Testis (tissue), 3 donors: ENCODE measurements around the gene TMEM178B. TPM values are rescaled to one million over a fixed set of nuclear protein-coding genes. Genes with fewer than 3 reads are reported as not detected.
"Not testable (repeated sequence)": the region's sequence is repeated elsewhere in the genome, so short reads cannot be mapped to it uniquely, and the experiment has no call there.

Source experiments
- DNase-seq: peaks from one replicate; pipeline ENCODE4 v3.0.0-alpha.2; 2019
- H3K27ac ChIP-seq, 2 donors: fragments of 200-600 bp; sonication (generic); one replicate each; pipeline ENCODE4 v1.5.1; 2019
- H3K27me3 ChIP-seq: fragments of 200-600 bp; sonication (generic); one replicate; pipeline ENCODE4 v1.5.1; 2019
- H3K36me3 ChIP-seq: fragments of 200-600 bp; sonication (generic); one replicate; pipeline ENCODE4 v1.5.1; 2017; ENCODE audit warnings: low read depth; ENCODE audit errors: missing control alignments
- H3K4me1 ChIP-seq: fragments of 200-600 bp; sonication (generic); one replicate; pipeline ENCODE4 v1.5.1; 2019
- H3K4me3 ChIP-seq, 2 donors: fragments of 200-600 bp; sonication (generic); one replicate each; pipeline ENCODE4 v1.5.1; 2017 to 2019
- H3K9me3 ChIP-seq: fragments of 200-600 bp; sonication (generic); one replicate; pipeline ENCODE4 v1.5.1; 2017
- CTCF ChIP-seq, 3 experiments: fragments of 450-650 bp in 2 of 3; fragments of 200-600 bp in 1 of 3; sonication (generic) in 1 of 3; IDR thresholded peaks; one replicate each; pipeline ENCODE4 v1.5.1; 2016 to 2019; ENCODE audit warnings: antibody characterized with exemption in 3 of 3, mild to moderate bottlenecking in 2 of 3, moderate library complexity in 1 of 3
- POLR2A ChIP-seq: fragments of 450-650 bp; IDR thresholded peaks from one replicate; pipeline ENCODE4 v1.6.1; 2017; ENCODE audit warnings: antibody characterized with exemption, mild to moderate bottlenecking, moderate library complexity
- WGBS, 2 donors: methylation state at CpG; one replicate each; pipeline ENCODE4 v1.1.5; 2018; 5-methylcytosine and 5-hydroxymethylcytosine counted together
- intact Hi-C: fragments of 100-400 bp; cut with DNase I; formaldehyde crosslinking; loops from one replicate; pipeline ENCODE4 v1.15.1; 2023; ENCODE audit warnings: low total_unique reads
- polyA plus RNA-seq: library from polyadenylated mRNA; stranded (reverse); fragments of 350-450 nt; fragmentation: Illumina TruSeq; extraction: RNeasy Lipid Tissue Mini Kit (QIAGEN cat#74804); gene quantifications from one replicate; pipeline ENCODE4 v1.2.3, GENCODE V29; 2014; ENCODE audit warnings: low read depth, low replicate concordance; ENCODE audit not compliant: insufficient read depth
- total RNA-seq, 2 donors: library from RNA; depleted of rRNA; stranded (reverse); fragments of >200 nt; gene quantifications; one replicate each; pipeline ENCODE4 v1.2.3, GENCODE V29; 2016

TMEM178B gene
- total and polyA plus RNA-seq, 3 donors from 2014 or later: 1.7 to 7.2 (median 2.0) TPM

DNA sequence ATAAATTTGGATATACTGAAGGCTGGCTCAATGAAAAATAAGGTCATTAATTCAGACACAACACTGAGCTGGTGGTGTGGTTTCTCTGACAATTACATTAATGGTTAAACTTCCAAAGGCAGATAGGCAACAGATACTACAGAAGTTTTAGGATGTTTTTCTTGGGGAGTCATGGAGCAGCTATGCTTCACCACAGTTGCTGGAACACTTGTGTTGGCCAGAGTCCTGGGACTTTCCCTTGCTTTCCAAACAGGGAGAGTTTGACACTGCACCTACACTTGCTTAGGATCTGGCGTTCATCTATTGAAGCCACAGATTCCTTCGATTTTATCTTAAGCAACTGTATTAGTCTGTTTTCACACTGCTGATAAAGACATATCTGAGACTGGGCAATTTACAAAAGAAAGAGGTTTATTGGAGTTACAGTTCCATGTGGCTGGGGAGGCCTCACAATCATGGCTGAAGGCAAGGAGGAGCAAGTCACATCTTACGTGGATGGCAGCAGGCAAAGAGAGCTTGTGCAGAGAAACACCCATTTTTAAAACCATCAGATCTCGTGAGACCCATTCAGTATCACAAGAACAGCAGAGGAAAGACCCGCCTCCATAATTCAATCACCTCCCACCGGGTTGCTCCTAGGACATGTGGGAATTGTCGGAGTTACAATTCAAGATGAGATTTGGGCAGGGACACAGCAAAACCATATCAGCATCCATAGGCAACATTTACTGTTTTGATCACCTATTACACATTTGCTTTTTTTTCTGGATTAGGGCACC lies 27.8 kb upstream of the TMEM178B start:
- 83 to 85% methylated on average over 7 of the region's 7 CpGs for WGBS, 2 donors

GRCh38 chr7:141053626-141054025 lies 20.2 kb upstream of the TMEM178B start:
- Histone ChIP-seq H3K27me3 (no peaks in the 10 kb centered on the region), H3K4me1 (no peaks in the 10 kb centered on the region), H3K9me3 (no peaks in the 10 kb centered on the region), H3K36me3 (no peaks in the 10 kb centered on the region), H3K4me3 (no peak overlapping the region), H3K27ac (no peak overlapping the region)
- intact Hi-C loops: no loop called here
- DNase-seq: no peak
- 62 to 66% methylated on average over 8 to 9 of the region's 9 CpGs for WGBS, 2 donors
- no peak for TF ChIP-seq POLR2A
- TF ChIP-seq CTCF (IDR thresholded peaks at IDR 0.05): no peak

More for the DNA sequence above, 27.8 kb upstream of the TMEM178B start:
- no peak for DNase-seq
- Histone ChIP-seq H3K36me3 (no peaks in the 10 kb centered on the region), H3K9me3 (no peaks in the 10 kb centered on the region), H3K4me1 (no peaks in the 10 kb centered on the region), H3K4me3 (no peak overlapping the region), H3K27me3 (no peaks in the 10 kb centered on the region), H3K27ac (no peak overlapping the region)
- intact Hi-C loops: no loop called here
- TF ChIP-seq POLR2A (no peak), CTCF (IDR thresholded peaks at IDR 0.05) (no peak)

- TF ChIP-seq POLR2A (no peak), CTCF (IDR thresholded peaks at IDR 0.05) (no peak)
- H3K27me3 ChIP-seq: no peaks in the 10 kb centered on the region
- no peaks in the 10 kb centered on the region for H3K9me3 ChIP-seq
- DNase-seq: no peak
- no peaks in the 10 kb centered on the region for H3K36me3 ChIP-seq
- 85 to 91% methylated on average over 4 of the region's 4 CpGs for WGBS, 2 donors
- H3K4me1 ChIP-seq: no peaks in the 10 kb centered on the region
- intact Hi-C loops: no loop called here
- H3K4me3 ChIP-seq: no peak overlapping the region
- H3K27ac ChIP-seq: no peak overlapping the region
Observed at GRCh38 chr7:141055146-141055545, 18.7 kb upstream of the TMEM178B start.

GRCh38 chr7:141057788-141058187 lies 16.1 kb upstream of the TMEM178B start:
- Histone ChIP-seq H3K4me1 (no peaks in the 10 kb centered on the region), H3K9me3 (no peaks in the 10 kb centered on the region), H3K27me3 (no peaks in the 10 kb centered on the region), H3K27ac (no peak overlapping the region), H3K4me3 (no peak overlapping the region), H3K36me3 (no peaks in the 10 kb centered on the region)
- 96 to 97% methylated on average over 3 of the region's 3 CpGs for WGBS, 2 donors
- DNase-seq: no peak
- TF ChIP-seq CTCF (IDR thresholded peaks at IDR 0.05) (no peak), POLR2A (no peak)
- intact Hi-C loops: no loop called here

DNA sequence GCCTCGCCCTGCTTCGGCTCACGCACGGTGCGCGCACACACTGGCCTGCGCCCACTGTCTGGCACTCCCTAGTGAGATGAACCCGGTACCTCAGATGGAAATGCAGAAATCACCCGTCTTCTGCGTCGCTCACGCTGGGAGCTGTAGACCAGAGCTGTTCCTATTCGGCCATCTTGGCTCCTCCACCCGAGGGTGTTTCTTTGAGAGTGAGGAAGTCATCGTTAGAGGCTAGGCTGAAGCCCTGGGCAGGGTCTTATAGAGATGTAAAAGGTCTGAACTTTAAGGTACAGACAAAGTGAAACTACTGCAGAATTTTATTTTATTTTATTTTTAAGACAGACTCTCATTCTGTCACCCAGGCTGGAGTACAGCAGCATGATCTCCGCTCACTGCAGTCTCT lies 6.0 kb upstream of the TMEM178B start:
- H3K9me3 ChIP-seq, intact Hi-C loops, H3K36me3 ChIP-seq, H3K4me3 ChIP-seq, H3K4me1 ChIP-seq, H3K27me3 ChIP-seq, H3K27ac ChIP-seq, DNase-seq: not testable (repeated sequence)
- 81% methylated on average over 3 to 10 of the region's 16 CpGs for WGBS, 2 donors
